HG03442 (cell line): ENCODE results near the gene ZNF148.
"Not testable (repeated sequence)": the region's sequence is repeated elsewhere in the genome, so short reads cannot be mapped to it uniquely, and the experiment has no call there.

ENCODE experiments used
- ATAC-seq: cut with Tn5 transposase; IDR thresholded peaks from one replicate; pipeline ENCODE4 v1.9.1; 2021; ENCODE audit warnings: mild to moderate bottlenecking, moderate library complexity; ENCODE audit not compliant: unreplicated experiment

The ZNF148 gene

DNA sequence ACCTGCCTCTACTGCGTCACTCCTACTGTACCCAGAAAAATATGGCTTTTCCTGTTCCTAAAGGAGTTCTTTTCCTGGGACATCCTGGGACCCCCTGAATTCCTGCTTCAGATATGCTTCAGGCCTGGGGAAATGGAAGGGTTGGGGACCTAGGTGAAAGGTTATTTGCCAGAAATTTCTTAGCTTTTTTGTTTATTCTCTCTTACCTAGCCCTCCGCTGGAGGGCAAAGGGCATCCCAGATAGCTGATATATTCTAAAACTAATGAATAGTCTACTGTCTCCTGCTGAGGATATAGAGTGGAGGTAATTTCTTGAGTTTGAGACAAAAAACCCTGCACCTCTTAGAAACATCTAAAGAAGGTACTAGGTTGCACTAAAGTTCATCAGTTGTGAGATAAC lies 3.6 kb upstream of the ZNF148 start:
- ATAC-seq, result no peak

DNA sequence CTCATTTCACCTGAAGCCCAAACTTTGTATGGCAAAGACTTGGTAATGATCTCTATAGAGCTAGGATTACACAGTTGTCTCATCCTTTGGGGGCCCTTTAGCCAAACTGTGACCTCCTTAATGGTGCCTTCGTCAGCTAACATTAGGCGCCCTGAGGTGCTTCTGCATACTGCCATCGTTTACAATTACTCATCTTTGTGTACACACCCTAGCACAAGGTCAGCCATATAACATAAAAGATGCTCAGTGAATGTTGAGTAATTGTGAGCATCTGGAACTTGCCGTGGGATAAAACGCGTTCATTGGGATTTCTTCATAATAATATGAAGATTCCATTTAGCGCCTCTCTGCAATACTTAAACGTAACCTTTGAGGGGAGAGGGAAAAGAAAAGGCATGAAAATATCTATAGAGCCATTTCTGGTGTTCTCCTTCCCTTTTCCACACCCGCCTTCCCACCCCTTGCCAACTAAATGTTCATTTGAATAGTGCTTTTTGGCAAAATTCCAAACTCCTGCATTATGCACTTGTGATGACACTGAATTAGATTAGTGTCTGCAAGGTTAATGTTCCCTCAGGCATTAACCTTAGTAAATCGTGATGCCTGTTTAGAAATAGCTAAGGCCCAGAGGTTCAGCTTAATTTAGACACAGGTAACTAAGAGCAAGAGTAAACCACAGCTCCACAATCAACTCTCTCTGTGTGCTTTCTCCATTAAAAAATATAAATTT lies 990 bp upstream of the ZNF148 start:
- no peak for ATAC-seq

DNA sequence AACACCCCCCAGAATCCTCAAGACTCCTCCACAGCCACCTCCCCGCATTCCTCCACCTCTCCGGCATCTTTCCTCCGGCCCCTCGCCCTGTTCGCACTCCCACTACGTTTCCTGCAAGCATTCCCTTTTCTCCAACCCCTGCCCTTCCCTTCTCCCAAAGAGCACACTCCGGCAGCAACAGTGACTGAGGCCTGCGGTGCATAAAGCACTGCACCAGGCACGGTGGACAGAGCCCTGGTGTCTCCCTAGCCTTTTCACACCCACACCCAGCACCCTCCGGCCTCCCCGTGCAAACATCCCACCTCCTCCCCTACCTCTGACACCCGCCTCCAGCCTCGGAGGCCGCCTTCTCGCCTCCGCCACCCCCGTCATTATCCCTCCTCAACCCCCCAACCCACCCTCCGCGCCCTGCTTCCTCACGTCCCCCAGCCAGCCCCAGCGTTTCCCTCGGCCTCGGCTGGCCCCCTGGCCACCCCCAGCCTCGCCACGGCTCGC lies 577 bp downstream of the ZNF148 start:
- ATAC-seq, result peak; percentile 32

DNA sequence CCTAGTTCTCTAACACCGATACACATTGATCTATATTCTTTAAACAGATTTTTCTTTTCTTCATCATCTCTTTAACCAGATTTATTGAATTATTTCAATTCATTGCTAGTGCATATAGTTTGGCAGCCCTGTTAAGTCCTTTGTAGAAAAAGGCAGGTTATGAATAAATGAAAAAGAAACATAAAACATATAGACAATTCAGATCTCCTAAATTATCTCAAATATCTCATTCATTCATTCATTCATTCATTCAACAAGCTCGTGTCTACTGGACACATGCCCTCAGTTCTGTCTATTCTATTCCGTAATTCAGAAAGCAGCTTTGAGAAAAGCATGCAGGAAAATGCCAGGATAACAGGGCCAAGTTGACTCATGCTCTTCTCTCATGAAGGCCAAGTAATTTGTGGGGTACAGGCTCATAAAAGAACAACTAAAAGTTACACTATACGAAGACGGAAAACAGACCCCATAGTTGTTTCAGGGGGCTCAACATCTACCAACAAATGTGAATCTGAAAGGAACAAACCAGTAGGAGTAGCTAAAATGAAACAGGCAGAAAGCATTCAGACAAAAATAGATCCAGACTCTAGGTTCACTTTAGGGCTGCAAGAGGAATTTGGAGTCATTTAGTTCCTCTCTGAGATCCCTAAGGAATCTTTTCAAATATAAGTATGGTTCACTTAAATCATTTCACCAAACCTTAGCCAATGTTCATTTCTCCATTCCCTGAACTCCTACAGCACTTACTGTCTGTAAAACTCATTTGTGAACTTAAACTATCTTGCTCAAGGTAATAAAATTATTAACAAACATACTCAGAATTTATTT lies 7.5 kb downstream of the ZNF148 start:
- ATAC-seq, result no peak

DNA sequence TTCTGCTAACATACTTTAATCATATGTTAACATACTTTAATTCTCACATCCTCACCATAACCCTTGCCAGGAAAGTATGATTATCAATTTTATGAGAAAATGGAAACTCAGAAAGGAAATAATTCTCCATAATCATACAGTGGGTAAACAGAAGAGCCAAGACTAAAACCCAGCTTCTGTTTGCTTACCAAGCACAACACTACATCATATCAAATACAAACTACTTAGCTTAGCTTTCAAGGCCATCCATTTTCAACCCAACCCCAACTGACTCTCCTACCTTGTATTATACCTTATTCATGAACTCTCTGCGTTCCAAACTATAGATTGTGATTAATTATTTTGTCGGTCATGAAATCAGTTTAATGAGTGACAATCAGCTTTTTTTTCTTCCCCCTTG lies 9.0 kb downstream of the ZNF148 start:
- no peak for ATAC-seq

DNA sequence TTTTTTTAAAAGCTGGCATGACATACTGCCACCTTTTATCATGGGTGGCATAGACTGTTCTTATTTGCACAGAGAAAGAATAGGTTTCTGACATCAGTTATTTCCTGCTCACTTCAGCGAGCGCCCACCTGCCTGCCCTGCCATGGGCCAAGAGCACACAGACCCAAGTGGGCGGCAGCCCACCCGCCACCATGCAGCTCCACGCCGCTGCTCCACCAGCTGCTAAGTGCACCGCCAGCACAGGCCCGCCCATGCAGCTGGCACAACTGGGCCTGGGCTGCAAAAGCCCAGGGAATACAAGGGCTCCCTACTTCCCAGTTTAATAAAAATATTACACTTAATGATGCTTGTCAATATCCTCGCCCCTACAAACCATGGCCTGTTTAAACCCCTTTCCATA lies 15.4 kb downstream of the ZNF148 start:
- no peak for ATAC-seq

DNA sequence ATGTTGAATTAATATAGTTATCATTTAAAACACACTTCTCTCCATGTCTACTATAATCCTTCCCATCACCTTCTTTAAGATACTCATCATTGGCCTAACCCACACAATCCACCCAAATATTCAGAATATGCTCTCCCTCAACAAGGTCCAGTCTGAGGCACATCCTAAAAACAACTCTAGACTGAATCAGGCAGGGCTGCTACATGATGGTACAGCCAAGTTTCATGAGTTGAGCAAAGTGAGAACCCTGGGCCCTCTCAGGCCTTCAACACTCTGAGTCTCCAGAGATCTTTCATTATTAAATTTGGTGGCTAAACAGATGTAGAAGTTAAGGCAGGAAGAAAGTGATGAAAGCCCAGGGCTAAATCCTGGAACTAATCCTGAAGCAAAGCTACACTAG lies 16.2 kb downstream of the ZNF148 start:
- ATAC-seq, result no peak

DNA sequence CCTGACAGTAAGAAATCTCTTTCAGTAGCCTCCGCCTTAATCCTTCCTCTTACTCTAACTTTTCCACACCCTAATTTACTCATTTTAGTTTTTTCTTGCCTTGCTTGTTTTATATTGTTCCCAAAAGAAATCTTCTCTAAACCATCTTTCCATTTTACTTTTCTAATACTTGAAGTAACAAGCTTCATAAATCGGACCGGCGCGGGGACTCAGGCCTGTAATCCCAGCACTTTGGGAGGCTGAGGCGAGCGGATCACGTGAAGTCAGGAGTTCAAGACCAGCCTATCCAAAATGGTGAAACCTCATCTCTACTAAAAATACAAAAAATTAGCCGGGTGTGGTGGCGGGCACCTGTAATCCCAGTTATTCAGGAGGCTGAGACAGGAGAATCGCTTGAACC lies 17.3 kb downstream of the ZNF148 start:
- no peak for ATAC-seq

DNA sequence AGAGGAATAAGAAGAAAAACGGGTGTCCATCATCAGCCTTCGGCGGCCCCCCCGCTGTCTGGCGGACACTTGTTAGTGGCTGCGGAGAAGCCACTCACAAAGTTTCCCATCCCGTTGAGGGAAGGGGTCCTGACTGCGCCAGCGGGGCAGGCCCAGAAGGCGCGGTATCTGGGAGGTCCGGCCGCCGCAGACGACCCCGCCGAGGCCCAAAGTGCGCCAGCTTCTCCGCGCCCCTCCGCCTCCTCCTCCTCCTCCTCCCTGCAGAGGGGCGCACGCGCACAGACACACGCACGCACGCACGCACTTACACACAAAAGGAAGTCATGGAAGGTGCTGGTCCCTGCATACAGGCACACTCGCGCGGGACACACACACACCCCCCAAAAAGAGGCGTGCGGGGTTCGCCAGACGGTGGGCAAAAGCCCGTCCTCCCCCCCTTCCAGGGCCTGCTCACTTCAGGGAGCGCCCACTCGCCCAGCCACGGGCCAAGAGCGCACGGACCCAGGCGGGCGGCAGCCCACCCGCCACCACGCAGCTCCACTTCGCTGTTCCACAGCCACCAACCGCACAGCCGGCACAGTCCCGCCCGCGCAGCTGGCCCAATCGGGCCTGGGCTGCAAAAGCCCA lies 18.0 kb downstream of the ZNF148 start:
- ATAC-seq, result peak; percentile 70

DNA sequence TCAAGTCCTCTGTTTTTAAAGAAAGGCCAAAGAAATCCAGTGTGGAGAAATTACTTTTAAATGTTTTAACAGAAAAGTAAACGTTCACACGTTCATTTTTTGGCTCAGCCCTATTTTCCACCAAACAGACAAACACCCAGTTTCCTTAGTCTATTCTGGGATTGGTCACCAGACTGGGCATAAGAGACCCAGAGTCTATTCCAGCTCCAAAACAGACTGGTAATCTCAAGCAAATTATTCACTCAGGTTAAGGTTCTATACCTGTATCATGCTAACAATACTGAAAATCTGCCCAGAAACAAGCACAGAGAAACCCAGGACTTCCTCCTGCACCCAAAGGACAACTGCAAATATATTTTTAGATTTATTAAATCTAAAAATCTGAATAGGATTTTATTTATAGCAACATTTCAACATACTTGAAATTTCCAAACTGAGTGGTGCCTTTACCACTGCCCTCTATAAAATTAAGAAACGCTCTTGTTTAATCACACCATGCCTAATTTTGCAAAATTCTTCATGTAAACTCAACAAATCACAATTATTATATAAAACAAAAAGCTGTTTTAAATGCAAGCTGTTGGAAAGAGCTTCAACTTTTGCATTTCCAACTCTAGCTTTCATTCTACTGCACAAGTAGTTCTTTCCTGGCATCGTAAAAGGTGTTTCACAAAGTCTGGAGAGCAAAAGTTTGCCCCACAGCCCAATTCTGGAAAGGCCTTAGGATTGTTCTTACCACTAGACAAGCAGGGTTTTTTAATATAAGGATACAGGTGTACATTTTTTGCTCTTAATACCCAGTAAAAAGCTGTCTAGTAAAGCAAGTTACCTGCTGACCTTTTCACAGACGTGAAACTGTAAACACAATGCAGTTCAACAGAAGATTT lies 18.7 kb downstream of the ZNF148 start:
- ATAC-seq, result no peak

DNA sequence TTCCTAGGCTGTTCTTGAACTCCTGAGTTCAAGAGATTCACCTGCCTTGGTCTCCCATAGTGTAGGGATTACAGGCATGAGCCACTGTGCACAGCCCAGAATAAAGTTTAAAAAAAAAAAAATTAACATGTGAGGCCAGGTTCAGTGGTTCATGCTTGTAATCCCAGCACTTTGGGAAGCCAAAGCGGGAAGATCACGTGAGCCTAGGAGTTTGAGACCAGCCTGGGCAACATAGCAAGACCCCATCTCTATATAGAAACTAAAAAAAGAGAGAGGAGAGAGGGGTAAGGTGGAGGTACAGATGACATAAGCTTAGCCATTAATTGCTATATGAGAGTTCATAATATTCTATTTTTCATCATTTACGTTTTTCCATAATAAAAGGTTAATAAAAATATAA lies 21.5 kb downstream of the ZNF148 start:
- ATAC-seq, result no peak

DNA sequence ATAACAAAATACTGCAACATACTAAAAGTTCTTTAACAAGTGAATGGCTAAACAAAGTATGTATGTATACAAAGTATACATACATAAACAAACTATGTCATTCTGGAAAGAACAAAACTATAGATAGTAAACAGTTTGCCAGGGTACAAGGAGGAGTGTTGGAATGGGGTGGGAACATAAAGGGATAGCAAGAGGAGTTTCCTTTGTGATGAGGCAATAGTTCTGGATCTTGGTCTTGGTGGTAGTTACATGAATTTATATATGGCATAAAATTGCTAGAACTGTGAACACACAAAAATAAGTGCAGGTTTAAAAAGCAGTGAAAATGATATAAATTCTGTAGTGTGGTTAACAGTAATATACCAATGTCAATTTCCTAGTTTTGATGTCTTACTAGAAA lies 22.0 kb downstream of the ZNF148 start:
- ATAC-seq, result no peak

DNA sequence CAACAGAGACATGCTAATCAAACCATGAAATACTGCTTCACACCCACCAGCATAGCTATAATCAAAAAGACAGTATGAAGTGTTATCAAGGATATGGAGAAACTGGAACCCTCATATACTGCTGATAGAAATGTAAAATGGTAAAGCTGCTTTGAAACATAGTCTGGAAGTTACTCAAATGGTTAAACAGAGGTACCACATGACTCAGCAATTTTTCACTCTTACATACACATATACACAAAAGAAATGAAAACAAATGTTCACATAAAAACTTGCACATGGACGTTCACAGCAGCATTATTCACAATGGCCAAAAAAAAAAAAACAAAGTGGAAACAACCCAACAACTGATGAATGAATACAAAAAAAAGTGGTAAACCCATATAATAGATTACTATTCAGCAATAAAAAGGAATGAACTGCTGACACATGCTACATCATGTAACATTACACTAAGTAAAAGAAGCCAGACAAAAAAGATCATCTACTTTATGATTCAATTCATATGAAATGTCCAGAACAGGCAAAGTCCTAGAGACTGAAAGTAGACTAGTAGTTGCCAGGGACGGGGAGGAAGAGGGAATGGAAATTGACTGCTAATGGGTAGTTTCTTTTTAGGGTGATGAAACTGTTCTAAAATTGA lies 23.2 kb downstream of the ZNF148 start:
- ATAC-seq, result no peak

DNA sequence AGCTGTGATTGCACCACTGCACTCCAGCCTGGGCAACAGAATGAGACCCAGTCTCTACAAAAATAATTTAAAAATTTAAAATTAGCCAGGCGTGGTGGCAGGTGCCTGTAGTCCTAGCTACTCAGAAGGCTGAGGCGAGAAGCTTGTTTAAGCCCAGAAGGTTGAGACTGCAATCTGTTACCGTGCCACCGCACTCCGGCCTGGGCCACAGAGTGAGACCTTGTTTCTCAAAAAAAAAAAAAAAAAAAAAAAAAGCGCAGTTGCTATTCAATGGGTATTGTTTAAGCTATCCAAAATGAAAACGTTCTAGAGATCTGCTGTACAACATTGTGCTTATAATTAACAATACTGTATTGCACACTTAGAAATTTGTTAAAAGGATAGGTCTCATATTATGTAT lies 24.0 kb downstream of the ZNF148 start:
- ATAC-seq, result no peak

DNA sequence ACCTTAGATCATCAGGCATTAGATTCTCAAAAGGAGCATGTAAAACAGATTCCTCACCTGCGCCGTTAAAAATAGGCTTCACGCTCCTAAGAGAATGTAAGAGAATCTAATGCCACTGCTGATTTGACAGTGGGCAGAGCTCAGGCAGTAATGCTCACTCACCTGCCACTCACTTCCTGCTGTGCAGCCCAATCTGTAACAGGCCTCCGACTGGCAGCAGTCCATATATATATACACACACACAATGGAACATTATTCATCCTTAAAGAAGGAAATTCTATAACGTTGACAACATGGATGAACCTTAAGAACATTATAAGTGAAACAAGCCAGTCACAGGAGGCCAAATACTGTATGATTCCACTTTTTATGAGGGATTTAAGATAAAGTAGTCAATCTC lies 24.5 kb downstream of the ZNF148 start:
- no peak for ATAC-seq

DNA sequence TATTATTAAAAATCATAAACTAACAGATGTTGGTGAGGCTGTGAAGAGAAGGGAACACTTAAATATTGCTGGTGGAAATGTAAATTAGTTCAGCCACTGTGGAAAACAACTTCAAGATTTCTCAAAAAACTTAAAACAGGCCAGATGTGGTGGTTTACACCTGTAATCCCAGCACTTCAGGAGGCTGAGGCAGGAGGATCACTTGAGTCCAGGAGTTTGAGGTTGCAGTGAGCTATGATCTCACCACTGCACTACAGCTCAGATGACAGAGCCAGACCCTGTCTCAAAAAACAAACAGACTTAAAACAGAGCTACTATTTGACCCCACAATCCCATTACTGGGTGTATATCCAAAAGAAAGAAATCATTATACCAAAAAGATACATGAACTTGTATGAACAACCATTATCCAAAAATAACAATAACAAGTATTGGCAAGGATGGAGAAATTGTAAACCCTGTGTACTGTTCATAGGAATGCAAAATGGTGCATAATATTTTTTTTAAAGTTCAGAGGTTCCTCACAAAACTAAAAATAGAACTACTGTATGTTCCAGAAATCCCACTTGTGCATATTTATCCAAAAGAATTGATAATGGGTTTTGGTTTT lies 25.5 kb downstream of the ZNF148 start:
- ATAC-seq, result no peak

DNA sequence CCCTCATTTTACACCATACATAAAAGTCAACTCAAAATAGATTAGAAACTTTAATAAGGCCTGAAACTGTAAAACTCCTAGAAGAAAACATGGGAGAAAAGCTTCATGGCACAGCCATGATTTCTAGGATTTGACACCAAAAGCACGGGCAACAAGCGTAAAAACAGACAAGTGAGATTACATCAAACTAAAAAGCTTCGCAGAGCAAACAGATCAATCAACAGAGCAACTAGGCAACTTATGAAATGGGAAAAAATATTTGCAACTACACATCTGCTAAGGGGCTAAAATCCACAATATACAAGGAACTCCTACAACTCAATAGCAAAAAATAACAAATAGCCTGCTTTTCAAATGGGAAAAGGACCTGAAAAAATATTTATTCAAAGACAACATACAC lies 26.1 kb downstream of the ZNF148 start:
- ATAC-seq, result no peak

DNA sequence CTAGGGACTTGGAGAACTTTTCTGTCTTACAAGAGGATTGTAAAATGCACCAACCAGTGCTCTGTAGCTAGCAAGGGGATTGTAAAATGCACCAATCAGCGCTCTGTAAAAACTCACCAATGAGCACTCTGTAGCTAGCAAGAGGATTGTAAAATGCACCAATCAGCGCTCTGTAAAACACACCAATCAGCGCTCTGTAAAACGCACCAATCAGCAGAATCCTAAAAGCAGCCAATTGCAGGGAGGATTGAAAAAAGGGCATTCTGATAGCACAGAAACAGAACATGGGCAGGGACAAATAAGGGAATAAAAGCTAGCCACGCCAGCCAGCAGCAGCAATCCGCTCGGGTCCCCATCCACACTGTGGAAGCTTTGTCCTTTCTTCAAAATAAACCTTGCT lies 31.8 kb downstream of the ZNF148 start:
- ATAC-seq, result not testable (repeated sequence)

DNA sequence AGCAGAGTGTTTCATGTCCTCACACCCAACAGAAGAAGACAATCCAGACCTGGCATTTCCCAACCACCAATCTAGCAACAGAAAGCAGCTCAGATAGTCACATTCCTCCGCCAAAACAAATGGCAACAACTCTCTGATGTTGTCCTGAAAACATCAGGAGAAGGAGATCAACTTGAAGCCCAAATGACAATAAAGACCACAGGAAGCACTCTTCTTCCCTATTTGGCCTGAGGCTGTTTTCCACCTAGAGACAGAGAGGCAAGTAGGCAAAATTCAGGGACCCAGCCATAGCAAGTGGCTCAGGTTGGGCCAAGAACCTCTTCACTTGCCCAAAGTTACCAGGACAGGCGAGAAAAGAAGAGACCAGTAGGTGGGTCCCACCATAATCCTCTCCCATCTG lies 35.0 kb downstream of the ZNF148 start:
- ATAC-seq, result no peak

DNA sequence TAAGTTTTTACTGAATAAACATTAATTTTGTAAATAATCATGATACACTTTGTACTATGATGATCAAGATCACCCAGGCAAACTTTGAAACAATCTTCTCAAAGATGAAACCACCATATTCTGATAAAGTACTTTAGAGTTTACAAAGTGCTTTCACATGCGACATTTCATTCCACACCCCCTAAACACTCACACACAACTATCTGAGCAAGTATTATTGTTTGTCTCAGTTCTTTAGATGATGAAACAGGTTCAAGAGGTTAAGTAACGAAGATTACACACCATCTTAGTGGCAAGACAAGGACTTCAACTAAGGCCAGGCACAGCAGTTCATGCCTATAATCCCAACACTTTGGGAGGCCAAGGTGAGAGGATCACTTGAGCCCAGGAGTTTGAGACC lies 37.6 kb downstream of the ZNF148 start:
- ATAC-seq, result no peak
